HCT116 (cell line): Measurements from ENCODE around the gene KIF12. TPM values are rescaled to one million over a fixed set of nuclear protein-coding genes. Genes with fewer than 3 reads are reported as not detected.

Source experiments
- ATAC-seq: fragments of 200-7000 bp; cut with Tn5 transposase; 2 replicates; pipeline ENCODE4 v1.9.1; 2020; ENCODE audit warnings: mild to moderate bottlenecking, moderate library complexity
- BruUV-seq: library from RNA; stranded (reverse); fragments of 400-500 nt; replicated peaks from 2 replicates; lab custom pipeline; 2021; lab: Mats Ljungman, UMichigan
- CTCF ChIA-PET: fragments of 300-600 bp; sonication (Branson Sonifier 250); formaldehyde crosslinking; loops from one replicate; lab custom pipeline; 2021; ENCODE audit warnings: antibody characterized with exemption; lab: Charles Lee
- POLR2A ChIA-PET: fragments of 300-600, 350-600 bp; sonication (Branson Sonifier 250); formaldehyde crosslinking; loops from one replicate; lab custom pipeline; 2021; ENCODE audit warnings: antibody characterized with exemption; lab: Charles Lee
- RAD21 ChIA-PET, 2 experiments: fragments of 300-600 bp; sonication (Branson Sonifier 250); formaldehyde crosslinking; loops; one replicate each; lab custom pipeline; 2023; ENCODE audit warnings: low total read pairs in 2 of 2; ENCODE audit not compliant: uncharacterized antibody in 2 of 2, unreplicated experiment in 2 of 2, low non-redundant PET in 1 of 2; lab: Charles Lee
- DNase-seq: peaks from one replicate; pipeline ENCODE4 v3.0.0-alpha.2; 2010; ENCODE audit warnings: low read depth, low spot score
- H2AFZ ChIP-seq: fragments of 200-600 bp; shearing (Covaris generic), sonication (generic); 2 replicates; pipeline ENCODE4 v1.6.1; 2017; ENCODE audit warnings: low read depth, mixed run types, mixed read lengths, antibody characterized with exemption, low read length; ENCODE audit not compliant: poor library complexity, severe bottlenecking
- H3K27ac ChIP-seq: 2 replicates; pipeline ENCODE4 v1.5.1; 2012; ENCODE audit warnings: low read depth, low read length
- H3K27me3 ChIP-seq: fragments of 200-600 bp; sonication (generic); 2 replicates; pipeline ENCODE4 v1.6.1; 2016; ENCODE audit warnings: mixed run types, low read length, mixed read lengths; ENCODE audit not compliant: insufficient read depth
- H3K36me3 ChIP-seq, 2 experiments: fragments of 200-500 bp in 1 of 2; fragments of 200-600 bp in 1 of 2; sonication (Bioruptor generic) in 1 of 2; sonication (generic) in 1 of 2; 2 replicates each; pipeline versions ENCODE4 v1.5.1 to v1.6.1; 2014 to 2016; ENCODE audit warnings: low read length in 2 of 2, inconsistent platforms in 1 of 2, mixed read lengths in 1 of 2, mixed run types in 1 of 2; ENCODE audit not compliant: insufficient read depth in 2 of 2, control insufficient read depth in 1 of 2
- H3K4me1 ChIP-seq, 2 experiments: fragments of 200-600 bp in 1 of 2; sonication (generic) in 1 of 2; 2 replicates each; pipeline versions ENCODE4 v1.5.1 to v1.6.1; 2012 to 2017; ENCODE audit warnings: low read length in 2 of 2, inconsistent platforms in 1 of 2, mild to moderate bottlenecking in 1 of 2, mixed read lengths in 1 of 2, mixed run types in 1 of 2, moderate library complexity in 1 of 2; ENCODE audit not compliant: insufficient read depth in 2 of 2, control insufficient read depth in 1 of 2
- H3K4me2 ChIP-seq: fragments of 200-600 bp; sonication (generic); 2 replicates; pipeline ENCODE4 v1.6.1; 2017; ENCODE audit warnings: mixed run types, low read length, mixed read lengths
- H3K4me3 ChIP-seq, 2 experiments: fragments of 200-600 bp in 1 of 2; sonication (generic) in 1 of 2; replicated peaks in 1 of 2; 2 replicates each; pipeline ENCODE4 v1.5.1; 2011 to 2016; ENCODE audit warnings: low read length in 2 of 2, control low read depth in 1 of 2, low read depth in 1 of 2, mild to moderate bottlenecking in 1 of 2, mixed read lengths in 1 of 2, mixed run types in 1 of 2
- H3K79me2 ChIP-seq: fragments of 200-600 bp; sonication (generic); 2 replicates; pipeline ENCODE4 v1.6.1; 2017; ENCODE audit warnings: mild to moderate bottlenecking, mixed run types, low read length, moderate library complexity, mixed read lengths; ENCODE audit not compliant: insufficient read depth
- H3K9ac ChIP-seq: fragments of 200-600 bp; sonication (generic); 2 replicates; pipeline ENCODE4 v1.6.1; 2016; ENCODE audit warnings: low read length, mixed read lengths
- H3K9me2 ChIP-seq: fragments of 200-600 bp; sonication (generic), shearing (Covaris generic); 2 replicates; pipeline ENCODE4 v1.6.1; 2017; ENCODE audit warnings: mixed run types, mild to moderate bottlenecking, moderate library complexity; ENCODE audit not compliant: insufficient read depth
- H3K9me3 ChIP-seq, 2 experiments: fragments of 200-500 bp in 1 of 2; fragments of 200-600 bp in 1 of 2; sonication (Bioruptor generic) in 1 of 2; sonication (generic) in 1 of 2; 2 replicates each; pipeline ENCODE4 v1.6.1; 2014 to 2017; ENCODE audit warnings: low read length in 2 of 2, mixed read lengths in 2 of 2, inconsistent platforms in 1 of 2, low read depth in 1 of 2, mild to moderate bottlenecking in 1 of 2, mixed run types in 1 of 2, moderate library complexity in 1 of 2; ENCODE audit not compliant: control insufficient read depth in 1 of 2, insufficient read depth in 1 of 2
- H4K20me1 ChIP-seq: fragments of 200-600 bp; sonication (generic), shearing (Covaris generic); 2 replicates; pipeline ENCODE4 v1.6.1; 2017; ENCODE audit warnings: mixed run types, mild to moderate bottlenecking, moderate library complexity; ENCODE audit not compliant: insufficient read depth
- ATF3 ChIP-seq: IDR thresholded peaks from 2 replicates; pipeline ENCODE4 v1.6.1; 2012
- CBX3 ChIP-seq: IDR thresholded peaks from 2 replicates; pipeline ENCODE4 v1.6.1; 2012; ENCODE audit warnings: low read depth
- CEBPB ChIP-seq: IDR thresholded peaks from 2 replicates; pipeline ENCODE4 v1.6.1; 2012; ENCODE audit warnings: low read depth
- EZH2 ChIP-seq: fragments of 200-600 bp; sonication (generic); IDR thresholded peaks from 2 replicates; pipeline ENCODE4 v1.6.1; 2017; ENCODE audit warnings: antibody characterized with exemption, mixed run types
- EZH2phosphoT487 ChIP-seq: fragments of 200-600 bp; IDR thresholded peaks from 2 replicates; pipeline ENCODE4 v1.6.1; 2018; ENCODE audit warnings: antibody characterized with exemption, borderline replicate concordance
- POLR2A ChIP-seq: IDR thresholded peaks from 2 replicates; pipeline ENCODE4 v1.7.0; 2011; ENCODE audit warnings: borderline replicate concordance; ENCODE audit not compliant: insufficient read depth, insufficient read length; ENCODE audit errors: extremely low read depth
- SP1 ChIP-seq: IDR thresholded peaks from 2 replicates; pipeline ENCODE4 v1.6.1; 2012; ENCODE audit warnings: low read depth
- SRF ChIP-seq: IDR thresholded peaks from 2 replicates; pipeline ENCODE4 v1.6.1; 2012; ENCODE audit warnings: low read depth
- intact Hi-C: fragments of 100-400 bp; cut with micrococcal nuclease; formaldehyde crosslinking; loops from 2 replicates; pipeline ENCODE4 v1.10.0; 2022
- total RNA-seq: library from RNA; stranded (reverse); gene quantifications from one replicate; pipeline ENCODE4 v1.2.1, GENCODE V29; 2021; ENCODE audit not compliant: unreplicated experiment
- TF ChIP-seq, protein P1 (sequence below), 3 experiments: fragments of 200-600 bp in 1 of 3; sonication (generic) in 1 of 3; IDR thresholded peaks in 2 of 3; conservative IDR thresholded peaks in 1 of 3; 2 replicates each; pipeline ENCODE4 v1.5.1; 2012 to 2017; ENCODE audit warnings: low read depth in 2 of 3, low read length in 2 of 3, antibody characterized with exemption in 1 of 3, borderline replicate concordance in 1 of 3, control low read depth in 1 of 3, mild to moderate bottlenecking in 1 of 3, mixed read lengths in 1 of 3, mixed run types in 1 of 3, moderate library complexity in 1 of 3; ENCODE audit not compliant: insufficient read depth in 1 of 3

Gene KIF12
- total RNA-seq, 1 experiment from 2014 or later: 6.4 TPM

DNA sequence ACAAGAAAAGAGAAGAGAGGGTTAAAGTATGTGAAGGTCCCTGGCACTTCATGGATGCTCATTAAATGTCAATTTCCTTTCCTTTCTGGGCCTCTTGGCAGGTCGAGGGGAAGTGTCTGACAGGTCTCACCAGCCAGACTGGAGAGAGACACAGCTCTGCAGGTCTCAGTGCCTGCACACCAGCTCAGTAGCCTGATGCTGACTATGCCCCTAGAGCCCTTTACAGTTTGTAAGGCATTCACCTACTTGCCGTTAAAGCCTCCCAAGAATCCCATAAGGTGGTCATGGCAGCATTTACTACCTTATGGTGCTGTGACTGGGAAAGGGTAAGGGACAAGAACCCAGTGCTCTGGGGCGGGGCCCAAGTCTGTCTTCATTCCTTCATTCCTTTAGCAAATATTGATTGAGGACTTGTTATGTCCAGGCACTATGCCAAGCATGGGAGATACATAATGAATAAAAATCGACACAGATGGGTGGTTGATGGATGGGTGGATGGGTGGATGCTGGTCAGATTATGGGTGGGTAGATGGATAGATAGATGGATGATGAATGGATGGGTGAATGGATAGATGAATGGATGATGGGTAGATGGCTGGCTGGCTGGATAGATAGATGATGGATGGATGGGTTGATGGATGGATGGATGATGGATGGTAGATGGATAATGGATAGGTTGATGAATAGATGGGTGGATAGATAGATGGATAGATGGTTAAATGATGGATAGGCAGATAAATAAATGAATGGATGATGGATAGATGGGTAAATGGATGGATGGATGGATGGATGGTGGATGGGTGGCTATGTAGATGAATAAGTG lies 21.3 kb upstream of the KIF12 start:
- ATAC-seq (no peak), DNase-seq (no peak)
- peaks cover 11% of the 10 kb centered on the region; the same call in 1 of the 2 replicates for H3K27me3 ChIP-seq
- intact Hi-C loops: no loop called here
- BruUV-seq: no TSS peak
- no peaks in the 10 kb centered on the region for H3K79me2 ChIP-seq
- no peak overlapping the region for H3K27ac ChIP-seq
- no peak overlapping the region for H3K9ac ChIP-seq
- no peaks in the 10 kb centered on the region for H3K9me3 ChIP-seq
- H3K4me2 ChIP-seq: no peak overlapping the region
- H2AFZ ChIP-seq: no peak overlapping the region
- H3K4me3 ChIP-seq: no peak overlapping the region
- ChIA-PET RAD21 (no interaction called here), CTCF (no interaction called here)
- H3K9me2 ChIP-seq: no peaks in the 10 kb centered on the region
- no peaks in the 10 kb centered on the region for H3K36me3 ChIP-seq
- H4K20me1 ChIP-seq: no peaks in the 10 kb centered on the region
- TF ChIP-seq CEBPB (no peak), CBX3 (no peak), ATF3 (no peak), EZH2phosphoT487 (no peak), EZH2 (no peak), POLR2A (no peak)
- TF ChIP-seq, all 23 proteins: peak for 0
- POLR2A ChIA-PET: no interaction called here
- no peaks in the 10 kb centered on the region for H3K4me1 ChIP-seq

DNA sequence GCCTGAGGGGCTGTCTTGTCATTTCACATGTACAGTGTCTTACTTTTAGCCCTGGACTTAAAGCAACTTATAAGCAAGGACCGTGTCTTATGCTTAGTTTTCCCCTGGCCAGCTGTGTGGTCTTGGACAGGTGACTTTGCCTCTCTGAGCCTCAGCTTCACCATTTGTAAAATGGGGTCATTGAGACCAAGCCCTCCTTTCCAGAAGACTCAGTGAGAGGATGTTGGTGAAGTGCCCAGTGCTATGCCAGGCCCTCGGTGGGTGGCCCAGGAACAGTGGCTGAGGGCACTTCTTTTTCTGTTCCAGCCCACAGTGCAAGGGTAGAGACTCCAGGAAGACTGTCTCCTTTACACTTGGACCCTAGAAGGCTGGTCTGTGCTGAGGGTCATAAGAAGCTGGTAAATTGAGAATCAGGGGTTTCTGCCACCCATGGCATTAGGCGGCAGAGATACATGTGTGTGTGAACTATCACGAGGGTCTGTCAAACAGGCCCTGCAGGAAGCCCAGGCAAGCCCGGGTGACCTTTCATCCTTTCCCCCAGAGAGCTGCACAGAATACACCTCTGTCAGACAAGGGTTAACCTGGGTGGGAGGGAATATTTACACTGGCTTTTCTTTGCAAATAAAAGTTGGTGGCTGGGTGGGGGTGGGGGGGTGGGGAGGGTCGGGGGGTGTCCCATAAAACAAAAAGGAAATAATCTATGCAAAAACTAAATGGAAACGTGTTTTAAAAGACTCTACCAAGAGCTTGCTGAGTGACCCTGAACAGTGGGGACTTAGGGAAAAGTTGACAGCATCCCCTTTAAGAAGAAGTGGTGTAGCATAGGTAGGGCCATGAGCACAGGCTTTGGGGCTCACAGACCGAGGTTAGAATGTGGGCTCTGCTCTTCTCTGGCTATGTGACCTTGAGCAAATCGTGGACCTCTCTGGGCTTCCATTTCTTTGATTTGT lies 20.4 kb upstream of the KIF12 start:
- Histone ChIP-seq H3K9ac (no peak overlapping the region), H3K4me1 (no peaks in the 10 kb centered on the region), H3K4me2 (no peak overlapping the region), H2AFZ (no peak overlapping the region), H4K20me1 (no peaks in the 10 kb centered on the region), H3K79me2 (no peaks in the 10 kb centered on the region), H3K27me3 (peaks cover 17% of the 10 kb centered on the region; the same call in 1 of the 2 replicates), H3K4me3 (no peak overlapping the region), H3K9me3 (no peaks in the 10 kb centered on the region), H3K36me3 (no peaks in the 10 kb centered on the region), H3K9me2 (no peaks in the 10 kb centered on the region), H3K27ac (no peak overlapping the region)
- POLR2A ChIA-PET: no interaction called here
- ATAC-seq: no peak
- no TSS peak for BruUV-seq
- RAD21 ChIA-PET: no interaction called here
- DNase-seq: no peak
- intact Hi-C loops: no loop called here
- CTCF ChIA-PET: no interaction called here
- TF ChIP-seq SP1 (no peak), SRF (no peak), CEBPB (no peak)
- TF ChIP-seq, protein P1, sequence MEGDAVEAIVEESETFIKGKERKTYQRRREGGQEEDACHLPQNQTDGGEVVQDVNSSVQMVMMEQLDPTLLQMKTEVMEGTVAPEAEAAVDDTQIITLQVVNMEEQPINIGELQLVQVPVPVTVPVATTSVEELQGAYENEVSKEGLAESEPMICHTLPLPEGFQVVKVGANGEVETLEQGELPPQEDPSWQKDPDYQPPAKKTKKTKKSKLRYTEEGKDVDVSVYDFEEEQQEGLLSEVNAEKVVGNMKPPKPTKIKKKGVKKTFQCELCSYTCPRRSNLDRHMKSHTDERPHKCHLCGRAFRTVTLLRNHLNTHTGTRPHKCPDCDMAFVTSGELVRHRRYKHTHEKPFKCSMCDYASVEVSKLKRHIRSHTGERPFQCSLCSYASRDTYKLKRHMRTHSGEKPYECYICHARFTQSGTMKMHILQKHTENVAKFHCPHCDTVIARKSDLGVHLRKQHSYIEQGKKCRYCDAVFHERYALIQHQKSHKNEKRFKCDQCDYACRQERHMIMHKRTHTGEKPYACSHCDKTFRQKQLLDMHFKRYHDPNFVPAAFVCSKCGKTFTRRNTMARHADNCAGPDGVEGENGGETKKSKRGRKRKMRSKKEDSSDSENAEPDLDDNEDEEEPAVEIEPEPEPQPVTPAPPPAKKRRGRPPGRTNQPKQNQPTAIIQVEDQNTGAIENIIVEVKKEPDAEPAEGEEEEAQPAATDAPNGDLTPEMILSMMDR (IDR thresholded peaks at IDR 0.05 in 2 of 3, conservative IDR thresholded peaks at IDR 0.05 in 1 of 3; ENCODE audit: borderline replicate concordance in 1 of 3, insufficient read depth in 1 of 3, low read depth in 2 of 3, low read length in 2 of 3): no peak
